Small intestine (tissue), 7 donors: Measurements from ENCODE around the gene CHST11. TPM values are rescaled to one million over a fixed set of nuclear protein-coding genes. Genes with fewer than 3 reads are reported as not detected.

Source experiments
- DNase-seq, 2 donors: peaks; one replicate each; pipeline versions ENCODE4 v3.0.0 to v3.0.0-alpha.2; 2013
- FAIRE-seq: peaks from 2 replicates; lab custom pipeline; 2012; peaks lifted over from hg19 to GRCh38; lab: Jason Lieb, UNC
- H3K27ac ChIP-seq, 3 donors: one replicate each; pipeline ENCODE4 v1.5.1; 2013; ENCODE audit warnings: low read length in 2 of 3, mild to moderate bottlenecking in 2 of 3, control low read depth in 1 of 3, inconsistent platforms in 1 of 3, low read depth in 1 of 3, moderate library complexity in 1 of 3
- H3K27me3 ChIP-seq, 3 donors: one replicate each; pipeline ENCODE4 v1.6.1; 2013; ENCODE audit warnings: low read length in 3 of 3, inconsistent platforms in 1 of 3; ENCODE audit not compliant: control insufficient read depth in 3 of 3, insufficient read depth in 3 of 3
- H3K36me3 ChIP-seq, 3 donors: one replicate each; pipeline ENCODE4 v1.6.1; 2013; ENCODE audit warnings: low read length in 3 of 3, inconsistent platforms in 1 of 3, low read depth in 1 of 3, mild to moderate bottlenecking in 1 of 3, moderate library complexity in 1 of 3; ENCODE audit not compliant: control insufficient read depth in 3 of 3, insufficient read depth in 2 of 3
- H3K4me1 ChIP-seq, 3 donors: one replicate each; pipeline ENCODE4 v1.6.1; 2013; ENCODE audit warnings: low read length in 2 of 3, inconsistent platforms in 1 of 3, low read depth in 1 of 3, mild to moderate bottlenecking in 1 of 3, moderate library complexity in 1 of 3; ENCODE audit not compliant: control insufficient read depth in 3 of 3, insufficient read depth in 2 of 3
- H3K4me3 ChIP-seq, 3 donors: one replicate each; pipeline ENCODE4 v1.5.1; 2013; ENCODE audit warnings: low read length in 3 of 3, control low read depth in 1 of 3, inconsistent platforms in 1 of 3, low read depth in 1 of 3, mild to moderate bottlenecking in 1 of 3, moderate library complexity in 1 of 3
- H3K9me3 ChIP-seq, 2 donors: one replicate each; pipeline ENCODE4 v1.6.1; 2013; ENCODE audit warnings: low read depth in 1 of 2, low read length in 1 of 2; ENCODE audit not compliant: control insufficient read depth in 2 of 2, insufficient read depth in 1 of 2
- WGBS, 3 donors: extraction: QIAGEN DNeasy Blood & Tissue Kit; methylation state at CpG; one replicate each; pipeline ENCODE4 v1.1.7; 2013; 5-methylcytosine and 5-hydroxymethylcytosine counted together
- polyA plus RNA-seq, 4 donors: library from polyadenylated mRNA; stranded (reverse) in 3 of 4; unstranded in 1 of 4; fragments of 200-250 nt in 3 of 4; fragments of 120-200 nt in 1 of 4; gene quantifications; one replicate each; pipeline versions ENCODE4 v1.2.1 to v1.2.3, GENCODE V29; 2013
- donor health status: healthy with polysubstance abuse.
- donor health status: control.
- donor health status: control.
- donor health status: Bipolar disorder and iron deficiency.
- donor health status: healthy.

Gene CHST11
- polyA plus RNA-seq, 4 donors, result 0.89 to 3.0 (median 2.0) TPM

DNA sequence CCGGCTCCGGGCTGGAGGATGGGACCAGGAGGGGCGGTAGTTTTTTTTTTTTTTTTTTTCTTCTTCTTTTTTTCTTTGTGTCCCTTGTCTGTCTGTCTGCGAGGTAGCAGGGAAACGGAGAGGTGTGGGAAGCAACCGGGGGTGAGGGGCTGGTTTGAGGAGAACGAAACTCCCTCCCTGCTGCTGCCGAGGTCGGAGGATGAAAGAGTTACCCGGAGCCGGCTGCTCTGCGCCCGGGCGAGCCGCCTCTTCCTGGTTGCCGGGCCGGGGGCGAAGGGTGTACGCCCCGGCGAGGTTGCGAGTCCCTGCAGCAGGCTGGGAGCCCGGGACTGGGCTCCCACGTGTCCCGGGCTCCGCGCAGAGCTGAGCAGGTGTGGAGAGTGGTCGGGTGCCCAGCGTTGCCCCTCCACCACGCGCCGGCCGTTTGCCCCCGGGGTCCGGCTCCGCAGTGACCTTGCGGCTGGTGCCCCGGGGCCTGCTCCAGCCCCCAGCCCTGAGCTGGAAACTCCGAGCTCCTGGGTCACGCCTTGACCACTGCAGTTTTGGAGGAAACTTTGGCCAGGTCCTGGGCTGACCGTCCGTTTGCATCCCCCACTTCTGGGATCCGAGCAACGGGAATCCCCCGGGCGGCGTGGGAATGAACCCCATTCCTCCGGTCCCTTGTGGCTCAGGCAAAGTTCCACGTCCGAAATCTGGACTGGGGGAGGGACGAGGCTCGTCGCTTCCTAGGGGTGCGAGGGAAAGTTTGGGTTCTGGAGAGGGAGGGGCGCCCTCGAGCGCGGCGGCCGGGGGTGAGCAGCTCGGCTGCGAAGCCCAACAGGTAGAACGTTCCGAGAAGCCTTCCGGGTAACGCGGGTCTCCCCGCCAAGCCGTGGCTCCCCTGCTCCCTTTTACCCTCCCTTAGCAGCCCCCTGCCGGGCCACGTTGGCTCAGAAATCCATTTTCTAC, 1.3 kb downstream of the CHST11 start:
- FAIRE-seq (no peak), DNase-seq (peak in 1 of 2 donors; percentile 24)
- H3K9me3 ChIP-seq, result no peaks in the 10 kb centered on the region
- H3K36me3 ChIP-seq, result no peaks in the 10 kb centered on the region
- peaks cover 0 to 4% (median 2%) of the 10 kb centered on the region in 3 donors for H3K4me1 ChIP-seq
- H3K27ac ChIP-seq, result peak overlapping the region; percentile 60 to 90 (median 64)
- peaks cover 0 to 47% (median 2%) of the 10 kb centered on the region in 3 donors for H3K27me3 ChIP-seq
- peak overlapping the region; percentile 74 to 95 (median 74) for H3K4me3 ChIP-seq
- 1% methylated on average over 69 to 71 of the region's 71 CpGs for WGBS, 3 donors

DNA sequence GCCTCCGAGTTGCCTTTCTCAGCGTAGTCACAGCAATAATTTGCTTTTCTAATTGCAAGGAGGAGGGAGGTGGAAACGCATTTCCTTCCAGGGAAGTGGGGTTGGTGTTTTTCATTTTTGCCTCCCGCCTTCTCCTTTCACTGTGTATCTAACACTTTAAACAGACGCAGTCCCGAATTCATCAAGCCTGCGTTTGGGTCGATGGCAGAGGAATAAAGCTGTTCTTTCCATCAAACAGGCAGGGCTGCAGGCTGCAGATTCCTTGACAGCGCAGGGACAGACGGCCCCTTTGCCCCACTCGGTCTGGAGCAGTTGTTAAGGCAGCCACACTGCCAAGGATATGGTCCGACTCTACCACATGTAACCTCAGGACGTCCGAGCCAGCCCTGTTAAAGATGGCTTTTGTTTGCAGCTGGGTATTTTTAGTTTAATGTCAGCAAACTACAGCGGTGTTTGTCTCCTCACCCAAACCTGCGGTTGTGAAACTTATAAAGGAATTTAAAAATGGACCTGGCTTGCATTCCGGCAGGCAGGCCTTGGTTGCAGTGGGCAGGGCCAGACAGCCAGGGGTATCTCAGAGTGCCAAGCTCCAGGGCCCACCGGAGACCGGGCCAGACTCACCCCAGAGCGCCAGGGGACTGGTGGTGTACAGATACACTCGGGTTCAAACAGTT, 2.1 kb downstream of the CHST11 start:
- peak overlapping the region in 2 of 3 donors; percentile 45 to 90 for H3K27ac ChIP-seq
- peaks cover 0 to 45% (median 2%) of the 10 kb centered on the region in 3 donors for H3K27me3 ChIP-seq
- no peaks in the 10 kb centered on the region for H3K9me3 ChIP-seq
- peak overlapping the region; percentile 74 to 95 (median 74) for H3K4me3 ChIP-seq
- FAIRE-seq (no peak), DNase-seq (no peak)
- H3K4me1 ChIP-seq, result peaks cover 0 to 4% (median 2%) of the 10 kb centered on the region in 3 donors
- no peaks in the 10 kb centered on the region for H3K36me3 ChIP-seq
- 16 to 36% (median 27%) methylated on average over 21 of the region's 21 CpGs for WGBS, 3 donors

DNA sequence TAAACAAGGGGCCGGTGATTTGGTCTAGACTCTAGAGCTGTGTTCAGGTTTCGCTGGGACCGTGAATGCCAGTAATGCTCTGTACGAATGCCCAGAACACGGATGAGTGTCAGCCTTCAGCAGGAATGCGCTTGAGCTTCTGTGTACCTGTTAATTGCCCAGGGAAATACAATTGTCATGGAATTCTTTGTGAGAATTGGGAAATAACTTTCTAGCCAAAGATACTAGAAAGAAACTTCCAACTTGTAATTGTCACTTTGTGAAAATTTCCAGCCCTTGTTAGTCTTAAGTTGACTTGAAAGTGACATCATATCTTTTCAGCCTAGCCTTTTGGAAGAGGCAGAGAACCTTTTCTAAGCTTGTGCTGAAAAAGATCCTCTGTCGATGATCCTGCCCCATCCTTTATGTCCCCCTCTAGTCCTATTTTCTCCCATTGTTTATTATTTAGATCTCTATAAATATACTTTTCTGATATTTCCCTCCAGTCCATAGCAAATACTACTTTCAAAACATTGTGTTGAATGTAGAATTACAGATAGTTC, 2.7 kb downstream of the CHST11 start:
- H3K27me3 ChIP-seq, result peaks cover 0 to 45% (median 2%) of the 10 kb centered on the region in 3 donors
- peak overlapping the region in 2 of 3 donors; percentile 45 to 90 for H3K27ac ChIP-seq
- peak overlapping the region in 2 of 3 donors; percentile 74 for H3K4me3 ChIP-seq
- 58 to 72% (median 59%) methylated on average over 7 of the region's 7 CpGs for WGBS, 3 donors
- no peak for FAIRE-seq
- no peaks in the 10 kb centered on the region for H3K36me3 ChIP-seq
- H3K9me3 ChIP-seq, result no peaks in the 10 kb centered on the region
- peaks cover 0 to 4% (median 2%) of the 10 kb centered on the region in 3 donors for H3K4me1 ChIP-seq
- DNase-seq, result no peak

DNA sequence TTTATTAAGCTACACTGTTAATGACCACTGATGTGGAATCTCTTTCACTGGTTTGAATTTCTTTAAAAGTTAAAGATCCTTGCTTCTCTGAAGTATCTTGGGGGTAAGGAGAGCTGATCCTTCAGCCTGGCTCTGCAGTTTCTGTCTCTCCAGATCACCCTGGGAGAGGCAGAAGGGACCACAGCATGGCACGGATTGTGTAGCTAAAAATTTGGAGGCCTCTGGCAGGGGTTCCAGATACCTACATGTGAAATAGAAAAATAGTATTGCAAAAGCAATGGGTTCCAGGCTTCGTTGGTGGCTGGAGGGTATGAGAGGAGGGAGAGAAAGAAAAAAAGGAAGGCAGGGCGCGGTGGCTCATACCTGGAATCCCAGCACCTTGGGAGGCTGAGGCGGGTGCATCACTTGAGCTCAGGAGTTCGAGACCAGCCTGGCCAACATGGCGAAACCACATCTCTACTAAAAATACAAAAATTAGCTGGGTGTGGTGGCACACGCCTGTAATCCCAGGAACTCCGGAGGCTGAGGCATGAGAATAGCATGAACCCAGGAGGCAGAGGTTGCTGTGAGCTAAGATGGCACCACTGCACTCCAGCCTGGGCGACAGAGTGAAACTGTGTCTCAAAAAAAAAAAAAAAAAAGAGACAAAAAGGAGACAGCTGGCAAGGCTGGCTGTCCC, 3.4 kb downstream of the CHST11 start:
- Histone ChIP-seq H3K27ac (peak overlapping the region in 1 of 3 donors; percentile 78), H3K4me3 (peak overlapping the region in 1 of 3 donors; percentile 11)
- no peak for FAIRE-seq

DNA sequence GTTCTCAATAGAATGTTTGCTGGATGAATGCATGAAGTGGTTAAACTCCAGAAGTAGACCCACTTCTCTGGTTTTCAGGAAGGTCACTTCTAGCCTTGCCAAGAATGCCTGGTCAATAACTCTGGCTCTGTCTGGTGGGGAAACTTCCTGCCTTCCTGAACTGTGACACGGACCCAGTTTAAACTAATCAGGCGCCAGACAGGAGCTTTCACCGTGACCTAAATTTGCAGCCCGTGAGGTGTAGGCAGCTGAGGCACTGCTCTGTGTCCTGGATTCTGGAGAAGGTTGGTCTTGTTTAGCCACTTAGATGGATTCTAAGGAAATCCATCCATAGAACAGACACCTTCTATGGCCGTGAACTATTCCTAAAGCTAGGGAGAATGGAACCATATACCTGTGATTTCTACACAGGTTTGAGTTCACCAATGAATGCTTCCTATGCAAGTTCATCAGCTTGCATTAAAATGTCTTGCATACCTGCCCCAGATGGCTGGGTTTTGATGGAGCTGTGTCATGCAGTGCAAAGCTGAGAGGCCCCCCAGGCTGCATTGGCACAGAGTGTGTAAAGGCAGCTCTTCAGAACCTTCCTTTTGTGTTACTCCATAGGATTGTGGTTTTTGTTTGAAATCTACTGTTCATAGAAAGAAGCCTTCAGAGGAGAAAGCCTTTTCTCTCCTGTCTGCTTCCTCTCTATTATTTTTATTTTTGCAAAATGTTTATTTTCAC, 4.4 kb downstream of the CHST11 start:
- H3K4me3 ChIP-seq, result no peak overlapping the region
- FAIRE-seq (no peak), DNase-seq (no peak)
- H3K27me3 ChIP-seq, result peaks cover 0 to 32% (median 2%) of the 10 kb centered on the region in 3 donors
- H3K27ac ChIP-seq, result peak overlapping the region in 1 of 3 donors; percentile 70
- no peaks in the 10 kb centered on the region for H3K9me3 ChIP-seq
- peaks cover 0 to 6% (median 2%) of the 10 kb centered on the region in 3 donors for H3K4me1 ChIP-seq
- 55 to 86% (median 62%) methylated on average over 5 of the region's 5 CpGs for WGBS, 3 donors
- H3K36me3 ChIP-seq, result no peaks in the 10 kb centered on the region

More for the DNA sequence above, 3.4 kb downstream of the CHST11 start:
- no peak for DNase-seq
- 54 to 75% (median 68%) methylated on average over 8 to 10 of the region's 10 CpGs for WGBS, 3 donors
- no peaks in the 10 kb centered on the region for H3K36me3 ChIP-seq
- no peaks in the 10 kb centered on the region for H3K9me3 ChIP-seq
- H3K4me1 ChIP-seq, result peaks cover 0 to 9% (median 2%) of the 10 kb centered on the region in 3 donors
- peaks cover 0 to 39% (median 2%) of the 10 kb centered on the region in 3 donors for H3K27me3 ChIP-seq

DNA sequence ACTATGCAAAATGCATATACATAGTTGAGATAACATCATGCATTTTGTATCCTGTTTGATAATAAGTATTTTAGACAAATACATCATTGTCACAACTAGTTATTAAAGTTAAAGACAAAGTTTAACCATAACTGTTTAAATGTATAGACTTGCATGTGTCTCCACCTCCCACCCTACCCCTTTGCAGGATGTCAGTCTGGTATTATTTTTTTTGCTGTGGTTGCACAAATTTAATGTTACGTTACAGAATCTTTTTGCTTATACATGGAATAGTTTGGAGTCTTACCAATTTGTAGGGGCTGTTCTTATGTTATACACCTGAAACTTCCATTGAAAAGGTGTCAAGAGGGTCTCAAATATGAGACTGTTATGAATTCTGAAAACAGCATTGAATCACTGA, 5.6 kb downstream of the CHST11 start:
- peaks cover 0 to 24% (median 0%) of the 10 kb centered on the region in 3 donors for H3K27me3 ChIP-seq
- FAIRE-seq (no peak), DNase-seq (no peak)
- no peaks in the 10 kb centered on the region for H3K9me3 ChIP-seq
- H3K27ac ChIP-seq, result no peak overlapping the region
- peaks cover 0 to 5% (median 2%) of the 10 kb centered on the region in 3 donors for H3K4me1 ChIP-seq
- H3K36me3 ChIP-seq, result no peaks in the 10 kb centered on the region
- H3K4me3 ChIP-seq, result no peak overlapping the region
- WGBS, 3 donors, result 28 to 79% (median 63%) methylated on average over 1 of the region's 1 CpG

DNA sequence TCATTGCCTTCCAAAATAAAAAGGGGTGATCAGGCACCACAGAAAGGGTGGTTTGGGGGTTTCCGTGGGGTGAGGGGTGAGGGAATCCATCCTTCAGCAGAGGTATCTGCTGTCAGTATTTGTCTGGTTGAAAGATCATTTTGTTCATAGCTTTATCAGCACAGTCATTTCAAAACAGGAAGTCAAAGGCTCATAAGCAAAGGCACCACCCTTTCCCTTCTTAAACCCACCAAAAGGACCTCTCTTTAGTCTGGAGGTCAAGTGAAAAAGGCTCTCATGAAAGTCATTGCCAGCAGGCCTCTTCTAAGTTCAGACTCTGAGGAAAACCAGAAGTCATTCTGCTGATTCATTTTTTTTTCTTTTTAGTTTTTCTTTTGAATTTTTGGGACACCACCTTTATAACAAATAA, 6.2 kb downstream of the CHST11 start:
- peaks cover 0 to 5% (median 2%) of the 10 kb centered on the region in 3 donors for H3K4me1 ChIP-seq
- no peak overlapping the region for H3K4me3 ChIP-seq
- no peaks in the 10 kb centered on the region for H3K9me3 ChIP-seq
- peak overlapping the region in 1 of 3 donors; percentile 50 for H3K27ac ChIP-seq
- FAIRE-seq (no peak), DNase-seq (no peak)
- peaks cover 0 to 18% (median 0%) of the 10 kb centered on the region in 3 donors for H3K27me3 ChIP-seq
- no peaks in the 10 kb centered on the region for H3K36me3 ChIP-seq
- 51 to 76% (median 58%) methylated on average over 1 of the region's 1 CpG for WGBS, 3 donors
